HepG2 (cell line): Measurements from ENCODE around the gene TRAPPC10. TPM values are rescaled to one million over a fixed set of nuclear protein-coding genes. Genes with fewer than 3 reads are reported as not detected.

Experiments
- ATAC-seq: fragments of 200-7000 bp; cut with Tn5 transposase; 3 replicates; pipeline ENCODE4 v1.9.1; 2020; ENCODE audit warnings: mild to moderate bottlenecking, moderate library complexity
- BruUV-seq: library from RNA; stranded (reverse); fragments of 400-500 nt; replicated peaks from 2 replicates; lab custom pipeline; 2021; lab: Mats Ljungman, UMichigan
- CTCF ChIA-PET: fragments of 300-600 bp; formaldehyde crosslinking; extraction: SDS; loops from one replicate; lab custom pipeline; 2021; ENCODE audit warnings: low total read pairs, inconsistent platforms, low intra/inter-chr PET ratio; lab: Yijun Ruan, JAX
- POLR2A ChIA-PET: fragments of 350-600 bp; sonication (Branson Sonifier 250); formaldehyde crosslinking; loops from one replicate; lab custom pipeline; 2020; ENCODE audit warnings: antibody characterized with exemption, inconsistent platforms; lab: Yijun Ruan, JAX
- DNase-seq: peaks from one replicate; pipeline ENCODE4 v3.0.0-alpha.2; 2015; ENCODE audit warnings: low spot score
- FAIRE-seq: peaks from 3 replicates; lab custom pipeline; 2011; peaks lifted over from hg19 to GRCh38; lab: Jason Lieb, UNC
- H2AFZ ChIP-seq: one replicate; pipeline ENCODE4 v1.6.1; 2011; ENCODE audit warnings: low read length, inconsistent platforms
- H3K27ac ChIP-seq: fragments of 300-600 bp; 3 replicates; pipeline ENCODE4 v1.8.0; 2011; ENCODE audit warnings: mixed run types, mild to moderate bottlenecking, mixed read lengths, low read length, inconsistent platforms; ENCODE audit not compliant: insufficient read depth; ENCODE audit errors: extremely low read length
- H3K27me3 ChIP-seq, 2 experiments: fragments of 200-600 bp in 1 of 2; 2 replicates in 1 of 2; 3 replicates in 1 of 2; pipeline versions ENCODE4 v1.6.0 to v1.8.0; 2011; ENCODE audit warnings: low read length in 2 of 2, mild to moderate bottlenecking in 2 of 2, moderate library complexity in 2 of 2, inconsistent platforms in 1 of 2; ENCODE audit not compliant: insufficient read depth in 2 of 2, control insufficient read depth in 1 of 2
- H3K36me3 ChIP-seq, 2 experiments: fragments of 200-600 bp in 1 of 2; replicated peaks in 1 of 2; 2 replicates in 1 of 2; 3 replicates in 1 of 2; pipeline versions ENCODE4 v1.5.1 to v1.8.0; 2011; ENCODE audit warnings: low read length in 2 of 2, inconsistent platforms in 1 of 2; ENCODE audit not compliant: insufficient read depth in 2 of 2, control insufficient read depth in 1 of 2
- H3K4me1 ChIP-seq: 2 replicates; pipeline ENCODE4 v1.5.1; 2012; ENCODE audit warnings: low read length, inconsistent platforms; ENCODE audit not compliant: insufficient read depth
- H3K4me2 ChIP-seq: 2 replicates; pipeline ENCODE4 v1.6.0; 2011; ENCODE audit warnings: low read depth, low read length, inconsistent platforms
- H3K4me3 ChIP-seq, 3 experiments: fragments of 200-600 bp in 1 of 3; sonication (generic), shearing (Covaris generic) in 1 of 3; replicated peaks in 1 of 3; 2 replicates each; pipeline ENCODE4 v1.5.1; 2011 to 2016; ENCODE audit warnings: low read length in 3 of 3, inconsistent platforms in 2 of 3, low read depth in 2 of 3, mild to moderate bottlenecking in 2 of 3, control low read depth in 1 of 3, mixed read lengths in 1 of 3; ENCODE audit not compliant: insufficient read depth in 1 of 3
- H3K79me2 ChIP-seq: one replicate; pipeline ENCODE4 v1.6.1; 2011; ENCODE audit warnings: low read length, inconsistent platforms; ENCODE audit not compliant: insufficient read depth
- H3K9ac ChIP-seq: 2 replicates; pipeline ENCODE4 v1.6.0; 2011; ENCODE audit warnings: mild to moderate bottlenecking, low read depth, low read length, inconsistent platforms; ENCODE audit not compliant: insufficient read depth
- H3K9me3 ChIP-seq: 2 replicates; pipeline ENCODE4 v1.5.1; 2012; ENCODE audit warnings: mild to moderate bottlenecking, low read length
- H4K20me1 ChIP-seq: 2 replicates; pipeline ENCODE4 v1.6.0; 2011; ENCODE audit warnings: inconsistent platforms, mild to moderate bottlenecking, low read length, moderate library complexity; ENCODE audit not compliant: insufficient read depth
- AGO2 ChIP-seq: fragments of 200-400 bp; formaldehyde crosslinking; optimal IDR thresholded peaks from 2 replicates; pipeline ENCODE3; 2017; ENCODE audit warnings: mild to moderate bottlenecking, low read depth, low read length, moderate library complexity
- BORCS8-MEF2B ChIP-seq: sonication (generic); formaldehyde crosslinking; IDR thresholded peaks from 2 replicates; pipeline ENCODE4 v1.8.0; 2022; ENCODE audit warnings: mild to moderate bottlenecking, missing genetic modification reagents
- FIP1L1 ChIP-seq: fragments of 200-400 bp; formaldehyde crosslinking; IDR thresholded peaks from 2 replicates; pipeline ENCODE4 v1.6.1; 2018; ENCODE audit warnings: low read depth, mild to moderate bottlenecking, low read length, moderate library complexity, borderline replicate concordance; ENCODE audit not compliant: insufficient read depth
- HIVEP1 ChIP-seq: sonication (generic); formaldehyde crosslinking; IDR thresholded peaks from 2 replicates; pipeline ENCODE4 v1.4.0; 2020; ENCODE audit warnings: mild to moderate bottlenecking, missing genetic modification reagents
- KDM2A ChIP-seq: sonication (generic); formaldehyde crosslinking; IDR thresholded peaks from 2 replicates; pipeline ENCODE4 v1.4.0; 2020; ENCODE audit warnings: low read depth, missing genetic modification reagents, borderline replicate concordance
- POLR2G ChIP-seq: fragments of 200-400 bp; formaldehyde crosslinking; IDR thresholded peaks from 2 replicates; pipeline ENCODE4 v1.6.1; 2018; ENCODE audit warnings: mild to moderate bottlenecking, low read depth, low read length, moderate library complexity
- PRPF4 ChIP-seq: fragments of 200-400 bp; formaldehyde crosslinking; IDR thresholded peaks from 2 replicates; pipeline ENCODE4 v1.6.1; 2016; ENCODE audit warnings: low read length, low read depth; ENCODE audit not compliant: poor library complexity, severe bottlenecking
- RXRA ChIP-seq: sonication (generic); formaldehyde crosslinking; IDR thresholded peaks from 2 replicates; pipeline ENCODE4 v1.5.1; 2020; ENCODE audit warnings: missing genetic modification reagents
- SALL1 ChIP-seq: sonication (generic); formaldehyde crosslinking; IDR thresholded peaks from 2 replicates; pipeline ENCODE4 v1.8.0; 2022; ENCODE audit warnings: mild to moderate bottlenecking, missing genetic modification reagents
- ZC3H13 ChIP-seq: sonication (generic); formaldehyde crosslinking; IDR thresholded peaks from 2 replicates; pipeline ENCODE4 v1.8.1; 2023; ENCODE audit warnings: mild to moderate bottlenecking, missing genetic modification reagents, moderate library complexity
- ZFY ChIP-seq: sonication (generic); formaldehyde crosslinking; IDR thresholded peaks from 2 replicates; pipeline ENCODE4 v1.4.0; 2020; ENCODE audit warnings: missing genetic modification reagents
- ZNF572 ChIP-seq: sonication (generic); formaldehyde crosslinking; IDR thresholded peaks from 2 replicates; pipeline ENCODE4 v1.5.1; 2020; ENCODE audit warnings: mild to moderate bottlenecking, missing genetic modification reagents
- WGBS: methylation state at CpG from one replicate; pipeline ENCODE4 v1.1.6; 2017; ENCODE audit warnings: low lambda C conversion rate; 5-methylcytosine and 5-hydroxymethylcytosine counted together
- in situ Hi-C: cut with HindIII; loops from 2 replicates; pipeline ENCODE4 v1.10.0; 2017; ENCODE audit warnings: low pct_unique_long_range_greater_than_20kb; ENCODE audit not compliant: extremely low pct_ligation_motif_present
- intact Hi-C: fragments of 100-400 bp; cut with micrococcal nuclease; formaldehyde crosslinking; loops from one replicate; pipeline ENCODE4 v1.10.0; 2022; ENCODE audit not compliant: unreplicated experiment
- polyA plus RNA-seq, 8 experiments: library from polyadenylated mRNA; depleted of rRNA in 3 of 8; stranded (reverse) in 7 of 8; unstranded in 1 of 8; fragments of >200 nt; fragmentation: Illumina TruSeq in 4 of 8; extraction: Trizol in 4 of 8; gene quantifications; 2 replicates each; pipeline versions ENCODE4 v1.2.1 to v1.2.3, GENCODE V29; 2011 to 2016; ENCODE audit warnings: low read depth in 4 of 8, missing spikeins in 1 of 8, mixed read lengths in 1 of 8; ENCODE audit not compliant: insufficient read depth in 1 of 8
- total RNA-seq, 5 experiments: library from RNA; depleted of rRNA; stranded (reverse); fragments of >200 nt; fragmentation: Illumina TruSeq; extraction: Trizol; gene quantifications; 2 replicates each; pipeline ENCODE4 v1.2.3, GENCODE V29; 2016; ENCODE audit warnings: low read depth in 1 of 5
- TF ChIP-seq, protein P1 (sequence below): sonication (generic); formaldehyde crosslinking; conservative IDR thresholded peaks from 2 replicates; pipeline ENCODE4 v1.8.1; 2023; ENCODE audit warnings: missing genetic modification reagents
- TF ChIP-seq, protein P2 (sequence below): sonication (generic); formaldehyde crosslinking; IDR thresholded peaks from 2 replicates; pipeline ENCODE4 v1.9.0; 2022; ENCODE audit warnings: missing genetic modification reagents, mild to moderate bottlenecking, borderline replicate concordance

The TRAPPC10 gene
- total and polyA plus RNA-seq, 2 of the 13 experiments (the other 11 are each of a cell fraction or from before 2014, with no cell fraction given), result 10.6 to 16.5 TPM

DNA sequence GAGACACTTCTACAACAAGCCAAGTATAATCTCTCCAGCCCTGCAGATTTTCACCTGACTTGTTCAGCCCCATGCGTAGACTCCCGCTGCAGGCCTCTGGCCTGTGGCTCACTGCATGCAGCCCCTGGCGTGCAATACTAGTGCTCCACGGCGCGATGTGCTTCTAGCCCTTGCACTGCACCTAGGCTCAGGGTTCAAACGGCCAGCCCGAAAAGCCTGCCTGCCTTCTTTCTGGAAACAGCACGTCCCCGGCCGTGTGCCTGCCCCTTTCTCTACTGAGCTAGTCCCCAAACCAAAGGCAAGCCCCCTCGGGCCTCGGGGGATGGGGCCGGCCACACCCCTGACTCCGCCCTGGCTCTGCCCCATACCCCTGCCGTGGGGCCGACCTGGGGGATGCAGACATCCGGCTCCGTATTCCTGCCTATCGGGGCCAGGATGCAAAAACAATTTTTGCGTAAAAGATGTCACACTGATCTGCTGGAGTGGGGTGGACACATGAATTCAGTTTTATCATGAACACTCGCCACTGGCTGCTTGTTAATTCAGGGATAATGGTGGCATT lies 26.3 kb upstream of the TRAPPC10 start:
- TF ChIP-seq AGO2 (peak; percentile 80), ZC3H13 (peak; percentile 38; the same call in 1 of the 2 replicates), PRPF4 (no peak), ZFY (CRISPR knock-in tag) (peak; percentile 32; the same call in 1 of the 2 replicates), ZNF572 (CRISPR knock-in tag) (0 out of 2 replicates have a peak, but pooled peaks have one; percentile 43), HIVEP1 (CRISPR knock-in tag) (no peak), SALL1 (CRISPR knock-in tag) (peak; percentile 13; the same call in 1 of the 2 replicates), POLR2G (0 out of 2 replicates have a peak, but pooled peaks have one; percentile 23), KDM2A (CRISPR knock-in tag) (peak; percentile 83), FIP1L1 (0 out of 2 replicates have a peak, but pooled peaks have one; percentile 33), RXRA (CRISPR knock-in tag) (0 out of 2 replicates have a peak, but pooled peaks have one; percentile 12), BORCS8-MEF2B (peak; percentile 25; the same call in 1 of the 2 replicates)
- TF ChIP-seq, protein P1, sequence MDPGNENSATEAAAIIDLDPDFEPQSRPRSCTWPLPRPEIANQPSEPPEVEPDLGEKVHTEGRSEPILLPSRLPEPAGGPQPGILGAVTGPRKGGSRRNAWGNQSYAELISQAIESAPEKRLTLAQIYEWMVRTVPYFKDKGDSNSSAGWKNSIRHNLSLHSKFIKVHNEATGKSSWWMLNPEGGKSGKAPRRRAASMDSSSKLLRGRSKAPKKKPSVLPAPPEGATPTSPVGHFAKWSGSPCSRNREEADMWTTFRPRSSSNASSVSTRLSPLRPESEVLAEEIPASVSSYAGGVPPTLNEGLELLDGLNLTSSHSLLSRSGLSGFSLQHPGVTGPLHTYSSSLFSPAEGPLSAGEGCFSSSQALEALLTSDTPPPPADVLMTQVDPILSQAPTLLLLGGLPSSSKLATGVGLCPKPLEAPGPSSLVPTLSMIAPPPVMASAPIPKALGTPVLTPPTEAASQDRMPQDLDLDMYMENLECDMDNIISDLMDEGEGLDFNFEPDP (CRISPR knock-in tag), result no peak
- TF ChIP-seq, protein P2, sequence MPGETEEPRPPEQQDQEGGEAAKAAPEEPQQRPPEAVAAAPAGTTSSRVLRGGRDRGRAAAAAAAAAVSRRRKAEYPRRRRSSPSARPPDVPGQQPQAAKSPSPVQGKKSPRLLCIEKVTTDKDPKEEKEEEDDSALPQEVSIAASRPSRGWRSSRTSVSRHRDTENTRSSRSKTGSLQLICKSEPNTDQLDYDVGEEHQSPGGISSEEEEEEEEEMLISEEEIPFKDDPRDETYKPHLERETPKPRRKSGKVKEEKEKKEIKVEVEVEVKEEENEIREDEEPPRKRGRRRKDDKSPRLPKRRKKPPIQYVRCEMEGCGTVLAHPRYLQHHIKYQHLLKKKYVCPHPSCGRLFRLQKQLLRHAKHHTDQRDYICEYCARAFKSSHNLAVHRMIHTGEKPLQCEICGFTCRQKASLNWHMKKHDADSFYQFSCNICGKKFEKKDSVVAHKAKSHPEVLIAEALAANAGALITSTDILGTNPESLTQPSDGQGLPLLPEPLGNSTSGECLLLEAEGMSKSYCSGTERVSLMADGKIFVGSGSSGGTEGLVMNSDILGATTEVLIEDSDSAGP, result 0 out of 2 replicates have a peak, but pooled peaks have one; percentile 27
- TF ChIP-seq, all 625 proteins: peak for 11
- ATAC-seq, result peak; percentile 57
- Histone ChIP-seq H3K27me3 (peaks cover 0 to 23% of the 10 kb centered on the region in 2 experiments; a peak in 2 of 5 replicates), H3K27ac (no peak overlapping the region), H3K36me3 (peaks cover 2 to 12% of the 10 kb centered on the region in 2 experiments; a peak in 3 of 5 replicates), H4K20me1 (no peaks in the 10 kb centered on the region), H3K9me3 (no peaks in the 10 kb centered on the region), H3K4me2 (peak overlapping the region; percentile 43), H2AFZ (no peak overlapping the region), H3K79me2 (no peaks in the 10 kb centered on the region), H3K4me1 (peaks cover 24% of the 10 kb centered on the region), H3K9ac (no peak overlapping the region), H3K4me3 (no peak overlapping the region)
- BruUV-seq, result no TSS peak
- 59% methylated on average over 4 of the region's 22 CpGs for WGBS
- intact Hi-C loops (no loop called here), in situ Hi-C loops (no loop called here)
- no peak for DNase-seq
- POLR2A ChIA-PET, result no interaction called here
- CTCF ChIA-PET, result no interaction called here
- FAIRE-seq, result no peak
